WI38 (cell line): Measurements from ENCODE around the gene ARF3.

Experiments
- H3K4me3 ChIP-seq: 2 replicates; pipeline ENCODE4 v1.5.1; 2011; ENCODE audit warnings: low read depth, mild to moderate bottlenecking, control low read depth, low read length
- TF ChIP-seq, protein P1 (sequence below): IDR thresholded peaks from 2 replicates; pipeline ENCODE4 v1.5.1; 2012; ENCODE audit warnings: low read depth, mild to moderate bottlenecking, control low read depth, low read length

ARF3 gene

DNA sequence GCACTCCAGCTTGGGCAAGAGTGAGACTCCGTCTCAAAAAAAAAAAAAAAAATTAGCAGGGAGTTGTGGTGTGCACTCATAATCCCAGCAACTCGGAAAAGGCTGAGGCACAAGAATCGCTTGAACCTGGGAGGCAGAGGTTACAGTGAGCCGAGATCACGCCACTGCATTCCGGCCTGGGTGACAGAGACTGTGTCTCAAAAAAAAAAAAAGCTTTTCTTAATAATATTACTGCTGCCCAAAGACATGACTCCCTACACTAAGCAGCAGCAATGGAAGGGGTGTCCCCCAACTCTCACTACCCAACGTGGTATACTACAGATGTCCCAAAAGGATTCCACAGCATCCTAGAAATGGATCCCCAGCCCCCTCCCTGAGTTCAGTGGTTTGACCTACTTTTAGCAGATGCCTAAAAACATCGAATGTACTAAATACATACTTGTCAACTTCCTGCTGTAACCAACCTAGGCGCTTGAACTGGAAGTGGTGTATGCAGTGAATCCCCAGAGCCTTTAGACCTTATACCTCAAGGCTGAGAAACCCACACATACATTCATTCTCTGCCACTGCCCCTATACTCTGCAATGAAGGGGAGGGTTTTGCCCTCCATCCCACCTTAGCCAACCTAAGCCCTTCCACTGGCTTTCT lies 23.5 kb downstream of the ARF3 start:
- TF ChIP-seq, protein P1, sequence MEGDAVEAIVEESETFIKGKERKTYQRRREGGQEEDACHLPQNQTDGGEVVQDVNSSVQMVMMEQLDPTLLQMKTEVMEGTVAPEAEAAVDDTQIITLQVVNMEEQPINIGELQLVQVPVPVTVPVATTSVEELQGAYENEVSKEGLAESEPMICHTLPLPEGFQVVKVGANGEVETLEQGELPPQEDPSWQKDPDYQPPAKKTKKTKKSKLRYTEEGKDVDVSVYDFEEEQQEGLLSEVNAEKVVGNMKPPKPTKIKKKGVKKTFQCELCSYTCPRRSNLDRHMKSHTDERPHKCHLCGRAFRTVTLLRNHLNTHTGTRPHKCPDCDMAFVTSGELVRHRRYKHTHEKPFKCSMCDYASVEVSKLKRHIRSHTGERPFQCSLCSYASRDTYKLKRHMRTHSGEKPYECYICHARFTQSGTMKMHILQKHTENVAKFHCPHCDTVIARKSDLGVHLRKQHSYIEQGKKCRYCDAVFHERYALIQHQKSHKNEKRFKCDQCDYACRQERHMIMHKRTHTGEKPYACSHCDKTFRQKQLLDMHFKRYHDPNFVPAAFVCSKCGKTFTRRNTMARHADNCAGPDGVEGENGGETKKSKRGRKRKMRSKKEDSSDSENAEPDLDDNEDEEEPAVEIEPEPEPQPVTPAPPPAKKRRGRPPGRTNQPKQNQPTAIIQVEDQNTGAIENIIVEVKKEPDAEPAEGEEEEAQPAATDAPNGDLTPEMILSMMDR: no peak
- no peak overlapping the region for H3K4me3 ChIP-seq

DNA sequence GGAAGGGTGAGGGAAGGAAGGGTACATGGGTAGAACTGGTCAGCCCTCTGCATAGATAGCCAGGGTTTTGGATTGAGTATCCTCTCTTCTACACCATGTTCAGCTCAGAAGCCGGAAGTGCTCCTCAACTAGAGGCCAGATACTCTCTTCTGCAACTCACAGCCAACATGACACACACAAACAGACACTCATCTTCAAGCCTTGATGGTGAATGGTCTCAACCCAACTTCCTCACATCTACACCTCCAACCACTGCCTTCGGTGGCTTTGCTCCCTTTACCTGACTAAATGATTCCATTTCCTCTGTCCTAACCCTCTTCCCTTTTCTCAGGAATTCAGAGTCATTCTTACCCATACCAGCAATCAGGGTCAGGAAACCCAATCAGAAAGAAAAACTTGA lies 24.4 kb downstream of the ARF3 start:
- H3K4me3 ChIP-seq: no peak overlapping the region
- TF ChIP-seq, protein P1: no peak

DNA sequence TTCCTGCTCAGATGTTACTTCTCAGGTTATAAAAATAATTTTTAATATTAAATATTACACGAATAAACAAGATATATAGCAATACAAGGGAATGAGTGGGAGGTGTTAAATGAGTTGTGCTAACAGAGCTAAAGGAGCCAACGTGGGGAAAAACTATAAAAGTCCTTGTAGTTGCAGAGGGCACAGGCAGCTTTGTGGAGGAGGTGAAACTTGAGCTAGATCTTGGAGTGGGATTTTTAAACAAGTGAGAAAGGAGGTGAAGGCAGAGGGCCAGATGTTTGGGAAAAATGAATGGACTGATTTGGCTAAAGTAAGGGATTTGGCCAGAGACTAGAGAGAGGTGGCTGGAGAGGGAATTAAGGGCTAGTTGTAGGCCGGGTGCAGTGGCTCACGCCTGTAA lies 26.8 kb downstream of the ARF3 start:
- TF ChIP-seq, protein P1: no peak
- H3K4me3 ChIP-seq: no peak overlapping the region

DNA sequence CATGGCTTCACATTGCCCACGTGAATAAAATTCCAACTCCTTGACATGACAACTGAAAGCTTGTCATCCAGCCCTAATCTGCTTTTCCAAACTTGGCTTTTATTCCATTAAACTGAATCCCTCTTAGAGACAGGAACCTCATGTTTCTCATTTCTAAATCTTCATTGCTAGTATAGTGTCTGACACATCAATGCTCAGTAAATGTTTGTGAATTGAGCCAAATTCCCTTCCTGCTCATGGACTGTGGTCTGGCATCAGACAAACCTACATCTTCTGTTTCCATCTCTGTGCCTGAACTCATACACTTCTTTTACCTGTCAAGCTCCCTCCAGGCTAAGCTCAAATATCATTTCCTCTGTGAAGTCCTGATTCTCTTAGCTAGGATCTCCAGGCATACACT lies 27.7 kb downstream of the ARF3 start:
- TF ChIP-seq, protein P1: no peak
- no peak overlapping the region for H3K4me3 ChIP-seq

DNA sequence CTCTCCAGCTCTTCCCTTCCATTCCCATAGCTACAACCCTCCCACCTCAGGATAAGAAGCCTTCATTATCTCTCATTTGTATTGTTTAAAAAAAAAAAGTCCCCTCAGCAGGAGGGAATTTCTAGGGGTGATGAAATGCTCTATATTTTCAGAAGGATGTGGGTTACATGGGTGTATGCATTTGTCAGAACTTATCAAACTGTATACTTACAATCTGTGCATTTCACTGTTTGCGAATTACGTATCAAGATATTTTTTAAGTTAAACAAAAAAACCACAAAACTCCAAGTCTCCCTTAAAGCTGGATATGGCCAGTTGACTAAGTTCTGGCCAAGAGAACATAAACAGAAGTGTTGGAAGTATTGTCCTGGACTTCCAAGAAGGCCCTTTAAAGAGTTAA lies 30.0 kb downstream of the ARF3 start:
- no peak overlapping the region for H3K4me3 ChIP-seq
- TF ChIP-seq, protein P1: no peak

DNA sequence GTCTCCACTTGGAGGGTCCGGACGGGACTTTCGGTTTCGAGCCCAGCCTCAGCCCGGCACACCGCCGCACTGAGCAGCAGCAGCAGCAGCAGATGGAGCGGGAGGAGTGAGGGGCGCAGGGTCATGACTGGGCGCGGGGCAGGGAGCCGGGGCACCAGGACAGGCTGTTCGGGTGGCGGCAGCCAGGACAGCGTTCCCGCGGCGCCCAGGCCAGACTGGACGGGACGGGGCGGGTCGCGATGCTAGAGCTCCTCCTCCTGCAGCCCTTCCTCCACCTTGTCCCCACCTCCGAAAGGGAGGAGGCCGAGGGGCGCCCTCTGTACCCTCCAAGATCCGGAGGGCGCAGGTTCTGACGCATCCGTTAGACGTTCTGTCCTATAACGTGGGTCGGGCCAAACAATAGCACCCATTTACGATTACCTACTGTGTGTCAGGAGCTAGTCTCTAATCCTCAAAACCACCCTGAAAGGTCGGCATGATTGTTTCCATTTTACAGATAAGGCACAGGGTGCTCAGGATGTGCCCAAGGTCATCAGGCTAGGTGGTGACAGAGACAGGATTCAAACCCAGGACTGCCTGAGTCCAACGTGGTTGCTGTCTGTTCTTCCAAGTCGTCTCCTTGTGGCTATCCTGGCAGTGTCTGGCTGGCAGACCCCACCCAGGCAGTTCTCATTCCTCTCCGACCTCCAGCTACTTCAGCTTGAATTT lies 31.8 kb downstream of the ARF3 start, which contains the start of gene FKBP11:
Gene FKBP11 (minus strand): TSS at position 189 of the 708 bp plus-strand sequence. CDS start 64 bp downstream, at position 125.
- peak within 1 kb of the TSS; percentile 62 for H3K4me3 ChIP-seq
- TF ChIP-seq, protein P1: no peak

DNA sequence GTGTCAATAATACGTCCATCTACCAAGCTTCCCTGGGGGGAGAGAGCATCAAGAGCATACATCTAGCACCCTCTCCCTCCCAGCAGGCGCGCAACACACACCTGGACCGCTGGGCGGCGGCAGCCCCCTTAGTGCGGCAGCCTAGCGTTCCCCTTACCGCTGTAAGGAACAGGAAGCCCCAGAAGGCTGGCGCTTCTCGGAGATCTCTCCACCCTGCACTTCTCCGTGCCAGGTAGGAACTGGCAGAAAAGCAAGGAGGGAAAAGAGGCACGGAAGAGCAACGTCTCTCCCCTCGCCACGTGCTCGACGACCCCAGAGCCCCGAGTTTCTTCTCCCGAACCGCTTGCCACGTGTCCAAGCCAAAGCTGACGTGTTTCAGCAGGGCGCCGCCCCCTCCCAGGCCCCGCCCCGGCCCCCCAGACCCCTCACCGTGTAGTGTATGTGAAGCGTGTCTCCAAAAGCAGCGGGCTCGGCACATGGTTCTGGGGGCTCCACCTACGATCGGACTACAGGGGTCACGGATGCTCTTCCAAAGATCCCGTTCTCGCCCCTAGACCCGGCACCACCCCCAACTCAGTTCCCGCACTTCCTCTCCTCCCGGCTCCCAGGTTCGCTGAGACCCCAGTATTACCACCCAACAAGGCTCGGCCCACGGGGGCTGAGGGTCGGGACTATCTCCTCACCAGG lies 32.5 kb downstream of the ARF3 start:
- H3K4me3 ChIP-seq: peak overlapping the region; percentile 62
- TF ChIP-seq, protein P1: 0 out of 2 replicates have a peak, but pooled peaks have one; percentile 11
